Measurements from ENCODE around the gene DLX3.

Gene DLX3

DNA sequence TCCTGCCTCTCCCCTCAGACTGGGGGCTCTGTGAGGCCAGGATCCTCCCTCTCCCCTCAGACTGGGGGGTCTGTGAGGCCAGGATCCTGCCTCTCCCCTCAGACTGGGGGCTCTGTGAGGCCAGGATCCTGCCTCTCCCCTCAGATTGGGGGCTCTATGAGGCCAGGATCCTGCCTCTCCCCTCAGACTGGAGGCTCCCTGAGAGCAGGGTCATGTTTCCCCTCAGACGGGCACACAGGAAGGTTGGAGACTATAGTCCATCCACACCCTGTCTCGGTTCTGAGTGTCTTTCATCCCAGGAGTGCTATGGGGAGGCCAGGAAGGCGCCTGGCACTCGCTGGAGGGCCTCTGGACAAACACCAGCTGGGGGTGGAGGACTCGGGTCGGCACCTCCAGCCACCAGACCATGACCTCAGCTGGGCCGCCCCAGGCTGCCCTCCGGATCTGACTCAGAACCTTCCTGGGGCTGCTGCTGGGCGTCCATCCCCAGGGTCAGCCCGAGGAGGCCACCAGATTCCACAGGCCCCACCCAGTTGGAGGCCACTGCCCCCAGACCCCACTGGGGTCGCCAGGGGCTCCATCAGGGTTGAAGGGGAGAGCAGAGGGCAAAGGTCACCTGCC lies 48.0 kb downstream of the DLX3 start:
- DNase-seq (no peak), ATAC-seq (ENCODE audit: insufficient read depth, low read depth) (no peak)
- TF ChIP-seq, protein P1, sequence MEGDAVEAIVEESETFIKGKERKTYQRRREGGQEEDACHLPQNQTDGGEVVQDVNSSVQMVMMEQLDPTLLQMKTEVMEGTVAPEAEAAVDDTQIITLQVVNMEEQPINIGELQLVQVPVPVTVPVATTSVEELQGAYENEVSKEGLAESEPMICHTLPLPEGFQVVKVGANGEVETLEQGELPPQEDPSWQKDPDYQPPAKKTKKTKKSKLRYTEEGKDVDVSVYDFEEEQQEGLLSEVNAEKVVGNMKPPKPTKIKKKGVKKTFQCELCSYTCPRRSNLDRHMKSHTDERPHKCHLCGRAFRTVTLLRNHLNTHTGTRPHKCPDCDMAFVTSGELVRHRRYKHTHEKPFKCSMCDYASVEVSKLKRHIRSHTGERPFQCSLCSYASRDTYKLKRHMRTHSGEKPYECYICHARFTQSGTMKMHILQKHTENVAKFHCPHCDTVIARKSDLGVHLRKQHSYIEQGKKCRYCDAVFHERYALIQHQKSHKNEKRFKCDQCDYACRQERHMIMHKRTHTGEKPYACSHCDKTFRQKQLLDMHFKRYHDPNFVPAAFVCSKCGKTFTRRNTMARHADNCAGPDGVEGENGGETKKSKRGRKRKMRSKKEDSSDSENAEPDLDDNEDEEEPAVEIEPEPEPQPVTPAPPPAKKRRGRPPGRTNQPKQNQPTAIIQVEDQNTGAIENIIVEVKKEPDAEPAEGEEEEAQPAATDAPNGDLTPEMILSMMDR (IDR thresholded peaks at IDR 0.05; ENCODE audit: borderline replicate concordance, extremely low read depth, low read length, poor library complexity, severe bottlenecking): no peak
- TF ChIP-seq EZH2 (IDR thresholded peaks at IDR 0.05; ENCODE audit: borderline replicate concordance, low read depth, low read length, severe bottlenecking): no peak
- Histone ChIP-seq H3K27ac (ENCODE audit: low read length) (no peak overlapping the region), H3K36me3 (ENCODE audit: insufficient read depth, low read length) (no peaks in the 10 kb centered on the region), H3K4me2 (ENCODE audit: insufficient read depth, low read length) (no peak overlapping the region), H4K20me1 (ENCODE audit: insufficient read depth, low read length) (peaks cover 11% of the 10 kb centered on the region), H3K79me2 (ENCODE audit: insufficient read depth, low read length) (no peaks in the 10 kb centered on the region), H3K27me3 (ENCODE audit: insufficient read depth, low read length, poor library complexity) (peaks cover 41% of the 10 kb centered on the region), H3K9me3 (ENCODE audit: insufficient read depth, low read length, severe bottlenecking) (no peaks in the 10 kb centered on the region), H3K4me1 (ENCODE audit: insufficient read depth, low read length) (no peaks in the 10 kb centered on the region), H2AFZ (ENCODE audit: low read depth, low read length) (no peak overlapping the region), H3K4me3 (ENCODE audit: low read depth in 1 of 2, low read length in 2 of 2) (no peak overlapping the region), H3K9ac (ENCODE audit: low read depth, low read length) (no peak overlapping the region)

- Histone ChIP-seq H3K9ac (ENCODE audit: low read depth, low read length) (no peak overlapping the region), H4K20me1 (ENCODE audit: insufficient read depth, low read length) (peaks cover 5% of the 10 kb centered on the region), H3K79me2 (ENCODE audit: insufficient read depth, low read length) (no peaks in the 10 kb centered on the region), H3K4me1 (ENCODE audit: insufficient read depth, low read length) (no peaks in the 10 kb centered on the region), H2AFZ (ENCODE audit: low read depth, low read length) (no peak overlapping the region), H3K27ac (ENCODE audit: low read length) (no peak overlapping the region), H3K4me2 (ENCODE audit: insufficient read depth, low read length) (no peak overlapping the region), H3K36me3 (ENCODE audit: insufficient read depth, low read length) (no peaks in the 10 kb centered on the region), H3K4me3 (ENCODE audit: low read depth in 1 of 2, low read length in 2 of 2) (no peak overlapping the region), H3K27me3 (ENCODE audit: insufficient read depth, low read length, poor library complexity) (peaks cover 37% of the 10 kb centered on the region), H3K9me3 (ENCODE audit: insufficient read depth, low read length, severe bottlenecking) (no peaks in the 10 kb centered on the region)
- TF ChIP-seq EZH2 (IDR thresholded peaks at IDR 0.05; ENCODE audit: borderline replicate concordance, low read depth, low read length, severe bottlenecking): no peak
- DNase-seq: no peak
- no peak for ATAC-seq (ENCODE audit: insufficient read depth, low read depth)
These were observed 48.8 kb downstream of the DLX3 start for GRCh38 chr17:49946208-49946607.

DNA sequence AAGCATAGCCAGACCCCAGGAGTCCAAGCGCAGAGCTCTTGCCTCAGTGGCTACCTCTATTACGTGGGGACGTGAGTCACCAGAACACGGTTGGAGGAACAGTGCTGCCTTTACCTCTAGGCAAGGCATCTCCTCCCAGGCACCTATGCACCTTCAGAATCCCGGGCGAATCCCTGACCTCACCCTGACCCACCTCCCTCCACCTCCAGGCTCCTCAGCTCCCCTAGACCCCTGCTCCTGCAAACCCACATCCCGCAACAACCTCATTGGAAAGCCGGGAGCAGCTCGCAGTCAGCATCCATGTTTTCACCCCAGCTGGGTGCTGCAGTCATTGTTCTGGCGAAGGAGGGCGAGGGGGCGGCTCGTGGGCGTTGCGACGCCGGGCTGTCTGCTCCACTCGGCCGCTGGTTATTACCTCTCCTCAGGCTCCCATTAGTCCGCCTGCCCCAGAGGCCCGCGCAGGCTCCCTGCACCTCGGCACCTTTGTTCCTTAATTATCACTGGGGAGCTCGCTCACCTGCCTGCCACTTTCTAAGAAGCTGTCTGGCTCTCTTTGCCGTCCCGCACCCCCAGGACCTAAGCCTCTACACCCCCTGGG lies 50.7 kb downstream of the DLX3 start:
- no peaks in the 10 kb centered on the region for H3K9me3 ChIP-seq (ENCODE audit: insufficient read depth, low read length, severe bottlenecking)
- H3K9ac ChIP-seq (ENCODE audit: low read depth, low read length): no peak overlapping the region
- ATAC-seq (ENCODE audit: insufficient read depth, low read depth) (no peak), DNase-seq (no peak)
- TF ChIP-seq EZH2 (IDR thresholded peaks at IDR 0.05; ENCODE audit: borderline replicate concordance, low read depth, low read length, severe bottlenecking): no peak
- TF ChIP-seq, protein P1 (IDR thresholded peaks at IDR 0.05; ENCODE audit: borderline replicate concordance, extremely low read depth, low read length, poor library complexity, severe bottlenecking): no peak
- no peaks in the 10 kb centered on the region for H3K36me3 ChIP-seq (ENCODE audit: insufficient read depth, low read length)
- H3K4me3 ChIP-seq (ENCODE audit: low read depth in 1 of 2, low read length in 2 of 2): no peak overlapping the region
- H4K20me1 ChIP-seq (ENCODE audit: insufficient read depth, low read length): peaks cover 5% of the 10 kb centered on the region; the same call in 1 of the 2 replicates
- H3K27ac ChIP-seq (ENCODE audit: low read length): no peak overlapping the region
- no peaks in the 10 kb centered on the region for H3K79me2 ChIP-seq (ENCODE audit: insufficient read depth, low read length)
- H3K4me1 ChIP-seq (ENCODE audit: insufficient read depth, low read length): no peaks in the 10 kb centered on the region
- H3K27me3 ChIP-seq (ENCODE audit: insufficient read depth, low read length, poor library complexity): peaks cover 28% of the 10 kb centered on the region
- H3K4me2 ChIP-seq (ENCODE audit: insufficient read depth, low read length): no peak overlapping the region
- no peak overlapping the region for H2AFZ ChIP-seq (ENCODE audit: low read depth, low read length)

DNA sequence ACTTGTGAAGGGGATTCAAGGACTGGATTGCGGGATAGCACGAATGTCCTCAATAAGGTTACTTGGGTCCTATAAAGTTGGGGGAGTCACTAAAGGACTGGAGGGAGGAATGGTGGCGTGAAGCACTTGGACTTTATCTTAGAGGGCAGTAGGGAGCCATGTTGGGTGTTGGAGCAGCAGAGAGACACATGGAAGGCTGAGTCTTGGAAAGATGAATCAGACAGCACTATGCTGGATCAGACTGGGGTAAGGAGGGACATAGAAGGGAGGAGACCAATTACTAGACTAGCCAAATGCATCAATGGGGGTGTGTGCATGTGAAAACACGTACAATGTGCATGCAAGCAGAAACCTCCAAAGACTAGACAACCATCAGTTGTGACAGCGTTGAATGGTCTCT lies 52.1 kb downstream of the DLX3 start:
- Histone ChIP-seq H3K4me2 (ENCODE audit: insufficient read depth, low read length) (no peak overlapping the region), H3K27me3 (ENCODE audit: insufficient read depth, low read length, poor library complexity) (peaks cover 27% of the 10 kb centered on the region)
- ATAC-seq (ENCODE audit: insufficient read depth, low read depth): no peak

More for the DNA sequence above, 52.1 kb downstream of the DLX3 start:
- Histone ChIP-seq H3K36me3 (ENCODE audit: insufficient read depth, low read length) (no peaks in the 10 kb centered on the region), H2AFZ (ENCODE audit: low read depth, low read length) (no peak overlapping the region), H3K9ac (ENCODE audit: low read depth, low read length) (no peak overlapping the region), H3K79me2 (ENCODE audit: insufficient read depth, low read length) (no peaks in the 10 kb centered on the region), H3K27ac (ENCODE audit: low read length) (no peak overlapping the region), H4K20me1 (ENCODE audit: insufficient read depth, low read length) (peaks cover 5% of the 10 kb centered on the region; the same call in 1 of the 2 replicates), H3K4me1 (ENCODE audit: insufficient read depth, low read length) (no peaks in the 10 kb centered on the region), H3K4me3 (ENCODE audit: low read depth in 1 of 2, low read length in 2 of 2) (no peak overlapping the region), H3K9me3 (ENCODE audit: insufficient read depth, low read length, severe bottlenecking) (no peaks in the 10 kb centered on the region)
- DNase-seq: no peak
- TF ChIP-seq EZH2 (IDR thresholded peaks at IDR 0.05; ENCODE audit: borderline replicate concordance, low read depth, low read length, severe bottlenecking): no peak
- TF ChIP-seq, protein P1 (IDR thresholded peaks at IDR 0.05; ENCODE audit: borderline replicate concordance, extremely low read depth, low read length, poor library complexity, severe bottlenecking): no peak

Measured in DND-41 (cell line).